Suprapubic skin (tissue), 4 donors: ENCODE measurements around the gene SLC9B1. TPM values are rescaled to one million over a fixed set of nuclear protein-coding genes. Genes with fewer than 3 reads are reported as not detected.

Experiments used
- DNase-seq, 2 donors: peaks; one replicate each; pipeline ENCODE4 v3.0.0-alpha.2; 2019; ENCODE audit warnings: low spot score in 2 of 2
- H3K27ac ChIP-seq: fragments of 200-600 bp; sonication (generic); one replicate; pipeline ENCODE4 v1.5.1; 2019
- H3K27me3 ChIP-seq: fragments of 200-600 bp; sonication (generic); one replicate; pipeline ENCODE4 v1.5.1; 2019
- H3K36me3 ChIP-seq: fragments of 200-600 bp; sonication (generic); one replicate; pipeline ENCODE4 v1.5.1; 2019
- H3K4me1 ChIP-seq: fragments of 200-600 bp; sonication (generic); one replicate; pipeline ENCODE4 v1.5.1; 2019
- H3K4me3 ChIP-seq: fragments of 200-600 bp; sonication (generic); one replicate; pipeline ENCODE4 v1.5.1; 2019; ENCODE audit warnings: mild to moderate bottlenecking
- H3K9me3 ChIP-seq: fragments of 200-600 bp; sonication (generic); one replicate; pipeline ENCODE4 v1.5.1; 2019
- CTCF ChIP-seq, 2 donors: fragments of 200-600 bp in 1 of 2; fragments of 450-650 bp in 1 of 2; sonication (generic) in 1 of 2; IDR thresholded peaks; one replicate each; pipeline ENCODE4 v1.5.1; 2016 to 2019; ENCODE audit warnings: antibody characterized with exemption in 2 of 2, mild to moderate bottlenecking in 1 of 2, moderate library complexity in 1 of 2
- EP300 ChIP-seq: sonication (generic); formaldehyde crosslinking; IDR thresholded peaks from one replicate; pipeline ENCODE4 v1.6.1; 2017; ENCODE audit warnings: antibody characterized with exemption
- POLR2A ChIP-seq, 2 donors: fragments of 450-650 bp; IDR thresholded peaks; one replicate each; pipeline ENCODE4 v1.6.1; 2017; ENCODE audit warnings: antibody characterized with exemption in 2 of 2, mild to moderate bottlenecking in 2 of 2, moderate library complexity in 2 of 2
- POLR2AphosphoS5 ChIP-seq, 3 donors: sonication (generic); formaldehyde crosslinking; IDR thresholded peaks; one replicate each; pipeline ENCODE4 v1.6.1; 2017; ENCODE audit warnings: antibody characterized with exemption in 3 of 3
- WGBS: methylation state at CpG from one replicate; pipeline ENCODE4 v1.1.5; 2018; 5-methylcytosine and 5-hydroxymethylcytosine counted together
- total RNA-seq, 4 donors: library from RNA; depleted of rRNA; stranded (reverse); fragments of >200 nt; gene quantifications; one replicate each; pipeline ENCODE4 v1.1.0, GENCODE V29; 2016

The SLC9B1 gene
- total RNA-seq, 4 donors from 2014 or later: 0.30 to 2.9 TPM; not detected in 2

GRCh38 chr4:103024996-103025395 lies 5.5 kb upstream of the SLC9B1 start:
- H3K27me3 ChIP-seq: no peaks in the 10 kb centered on the region
- no peaks in the 10 kb centered on the region for H3K36me3 ChIP-seq
- H3K9me3 ChIP-seq: no peaks in the 10 kb centered on the region
- H3K4me3 ChIP-seq: no peak overlapping the region
- peaks cover 4% of the 10 kb centered on the region for H3K4me1 ChIP-seq
- 91% methylated on average over 3 of the region's 3 CpGs for WGBS
- no peak overlapping the region for H3K27ac ChIP-seq
- no peak for DNase-seq
- no peak for TF ChIP-seq CTCF (IDR thresholded peaks at IDR 0.05)
- no peak for TF ChIP-seq POLR2AphosphoS5 (IDR thresholded peaks at IDR 0.05)
- TF ChIP-seq EP300: no peak
- no peak for TF ChIP-seq POLR2A (IDR thresholded peaks at IDR 0.05)

GRCh38 chr4:103021120-103021519 lies 1.6 kb upstream of the SLC9B1 start:
- peaks cover 23% of the 10 kb centered on the region for H3K4me1 ChIP-seq
- H3K36me3 ChIP-seq: no peaks in the 10 kb centered on the region
- H3K27ac ChIP-seq: no peak overlapping the region
- 98% methylated on average over 2 of the region's 2 CpGs for WGBS
- H3K4me3 ChIP-seq: no peak overlapping the region
- DNase-seq: no peak
- no peaks in the 10 kb centered on the region for H3K9me3 ChIP-seq
- H3K27me3 ChIP-seq: no peaks in the 10 kb centered on the region
- TF ChIP-seq POLR2AphosphoS5 (IDR thresholded peaks at IDR 0.05): no peak
- TF ChIP-seq POLR2A (IDR thresholded peaks at IDR 0.05): no peak
- no peak for TF ChIP-seq EP300
- TF ChIP-seq CTCF (IDR thresholded peaks at IDR 0.05): no peak

GRCh38 chr4:103018391-103019307 lies 856 bp downstream of the SLC9B1 start:
- 41% methylated on average over 8 of the region's 8 CpGs for WGBS
- Histone ChIP-seq H3K36me3 (no peaks in the 10 kb centered on the region), H3K9me3 (no peaks in the 10 kb centered on the region), H3K27ac (peak overlapping the region; percentile 87), H3K4me3 (peak overlapping the region; percentile 46), H3K4me1 (peaks cover 23% of the 10 kb centered on the region), H3K27me3 (no peaks in the 10 kb centered on the region)
- TF ChIP-seq POLR2A (IDR thresholded peaks at IDR 0.05) (no peak), POLR2AphosphoS5 (IDR thresholded peaks at IDR 0.05) (no peak), EP300 (no peak), CTCF (IDR thresholded peaks at IDR 0.05) (no peak)
- peak in 1 of 2 donors; percentile 69 for DNase-seq

DNA sequence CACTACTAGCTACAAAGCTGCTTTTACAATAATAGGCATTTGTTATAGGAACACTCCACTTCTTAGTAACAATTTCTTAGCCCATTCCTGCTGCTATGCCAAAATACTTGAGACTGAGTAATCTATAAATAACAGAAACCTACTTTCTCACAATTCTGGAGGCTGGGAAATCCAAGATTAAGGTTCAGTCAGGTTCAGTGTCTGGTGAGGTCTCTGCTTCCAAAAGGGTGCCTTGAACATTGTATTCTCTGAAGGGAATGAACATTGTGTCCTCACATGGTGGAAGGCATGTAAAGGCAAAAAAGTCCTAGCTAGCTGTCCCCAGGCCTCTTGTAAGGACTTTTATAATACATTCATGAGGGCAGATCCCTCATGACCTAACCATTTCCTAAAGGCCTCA lies 7.0 kb downstream of the SLC9B1 start:
- H3K9me3 ChIP-seq: no peaks in the 10 kb centered on the region
- no peak for TF ChIP-seq POLR2AphosphoS5 (IDR thresholded peaks at IDR 0.05)
- peak; percentile 49 for TF ChIP-seq EP300
- no peaks in the 10 kb centered on the region for H3K27me3 ChIP-seq
- H3K4me1 ChIP-seq: peaks cover 21% of the 10 kb centered on the region
- no peak overlapping the region for H3K4me3 ChIP-seq
- H3K36me3 ChIP-seq: no peaks in the 10 kb centered on the region
- no peak for DNase-seq
- peak overlapping the region; percentile 15 for H3K27ac ChIP-seq

- no peaks in the 10 kb centered on the region for H3K9me3 ChIP-seq
- DNase-seq: no peak
- peak overlapping the region; percentile 15 for H3K27ac ChIP-seq
- H3K4me1 ChIP-seq: peaks cover 18% of the 10 kb centered on the region
- H3K36me3 ChIP-seq: no peaks in the 10 kb centered on the region
- TF ChIP-seq POLR2AphosphoS5 (IDR thresholded peaks at IDR 0.05): no peak
- no peak for TF ChIP-seq EP300
- TF ChIP-seq CTCF (IDR thresholded peaks at IDR 0.05): no peak
- TF ChIP-seq POLR2A (IDR thresholded peaks at IDR 0.05): no peak
- WGBS: 43% methylated on average over 1 of the region's 1 CpG
- no peak overlapping the region for H3K4me3 ChIP-seq
- no peaks in the 10 kb centered on the region for H3K27me3 ChIP-seq
Measured at GRCh38 chr4:103012060-103012459, 7.4 kb downstream of the SLC9B1 start.
